Adrenal gland (tissue), 5 donors: ENCODE measurements around the gene PTPA.

Experiments
- CTCF ChIP-seq, 6 experiments: fragments of 450-650 bp in 4 of 6; fragments of 200-600 bp in 2 of 6; sonication (generic) in 1 of 6; IDR thresholded peaks; 1 replicate in 5 of 6; 2 replicates in 1 of 6; pipeline versions ENCODE4 v1.5.1 to v1.8.0; 2016 to 2021; ENCODE audit warnings: antibody characterized with exemption in 6 of 6, mild to moderate bottlenecking in 2 of 6, moderate library complexity in 1 of 6
- POLR2A ChIP-seq, 2 donors: fragments of 450-650 bp; IDR thresholded peaks; one replicate each; pipeline ENCODE4 v1.6.1; 2017; ENCODE audit warnings: antibody characterized with exemption in 2 of 2, mild to moderate bottlenecking in 2 of 2, moderate library complexity in 1 of 2
- donor health status: DM: no; HTN: no; CAD: no.

DNA sequence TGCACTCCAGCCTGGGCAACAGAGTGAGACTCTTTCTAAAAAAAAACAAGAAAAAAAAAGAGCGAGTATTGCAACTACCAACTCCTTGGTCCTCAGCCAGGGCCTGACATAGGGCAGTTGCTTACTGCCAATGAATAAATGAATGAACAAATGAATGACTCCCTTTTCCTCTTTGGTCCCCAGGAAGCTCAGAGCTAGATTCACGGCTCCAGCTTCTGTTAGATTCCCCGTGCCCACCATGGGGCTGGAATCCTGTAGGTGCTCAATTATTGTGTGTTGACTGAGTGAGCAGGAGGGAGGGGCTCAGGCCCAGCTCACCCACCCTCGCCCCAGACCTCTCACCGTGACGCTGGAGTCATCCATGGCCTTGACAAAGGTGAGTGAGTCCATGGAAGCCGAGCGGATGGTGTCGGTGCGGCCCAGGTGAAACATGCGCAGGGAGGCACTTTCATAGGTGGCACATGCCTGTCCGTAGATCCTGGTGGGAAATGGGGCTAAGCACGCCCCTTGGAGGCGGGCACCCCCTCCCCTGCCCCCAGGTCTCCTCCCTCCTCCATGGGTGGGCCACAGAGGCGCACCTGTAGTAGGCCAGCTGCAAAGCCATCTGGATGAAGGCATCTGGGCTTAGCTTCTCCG is 13.4 kb upstream of the PTPA start:
- TF ChIP-seq CTCF (IDR thresholded peaks at IDR 0.05) = no peak
- TF ChIP-seq POLR2A (IDR thresholded peaks at IDR 0.05) = no peak
